NB4 (cell line): Measurements from ENCODE around the gene MECR.

Source experiments
- DNase-seq: peaks from one replicate; pipeline ENCODE4 v3.0.0; 2010; ENCODE audit warnings: low read depth
- H3K4me3 ChIP-seq: one replicate; pipeline ENCODE4 v1.5.1; 2011; ENCODE audit warnings: mild to moderate bottlenecking, low read depth, low read length, moderate library complexity
- CTCF ChIP-seq: IDR thresholded peaks from one replicate; pipeline ENCODE4 v1.5.1; 2012; ENCODE audit warnings: low read depth, low read length
- MAX ChIP-seq: IDR thresholded peaks from 2 replicates; pipeline ENCODE4 v1.6.1; 2011; ENCODE audit warnings: low read depth, low read length
- MYC ChIP-seq: IDR thresholded peaks from 2 replicates; pipeline ENCODE4 v1.6.1; 2011; ENCODE audit warnings: low read depth, low read length
- POLR2A ChIP-seq: IDR thresholded peaks from 2 replicates; pipeline ENCODE4 v1.6.1; 2011; ENCODE audit warnings: mild to moderate bottlenecking; ENCODE audit not compliant: insufficient read length; ENCODE audit errors: extremely low read depth

The MECR gene

GRCh38 chr1:29221296-29221695 lies 9.4 kb downstream of the MECR start:
- no peak for TF ChIP-seq POLR2A
- no peak for TF ChIP-seq MAX
- no peak for TF ChIP-seq CTCF
- no peak for TF ChIP-seq MYC
- H3K4me3 ChIP-seq: no peak overlapping the region
- no peak for DNase-seq

- no peak overlapping the region for H3K4me3 ChIP-seq
- TF ChIP-seq POLR2A (no peak), CTCF (no peak), MYC (no peak), MAX (no peak)
- no peak for DNase-seq
Measured at GRCh38 chr1:29218223-29218622, 12.5 kb downstream of the MECR start.

- no peak overlapping the region for H3K4me3 ChIP-seq
- TF ChIP-seq POLR2A: no peak
- TF ChIP-seq MAX: no peak
- TF ChIP-seq CTCF: no peak
- TF ChIP-seq MYC: no peak
- no peak for DNase-seq
Measured at GRCh38 chr1:29217633-29218032, 13.1 kb downstream of the MECR start.

- no peak for DNase-seq
- H3K4me3 ChIP-seq: no peak overlapping the region
- TF ChIP-seq MAX (no peak), MYC (no peak), POLR2A (no peak), CTCF (no peak)
Measured at GRCh38 chr1:29213055-29213454, 17.7 kb downstream of the MECR start.

GRCh38 chr1:29211086-29212030 lies 19.4 kb downstream of the MECR start:
- H3K4me3 ChIP-seq: no peak overlapping the region
- no peak for TF ChIP-seq CTCF
- TF ChIP-seq MAX: no peak
- TF ChIP-seq MYC: no peak
- no peak for TF ChIP-seq POLR2A
- no peak for DNase-seq
